Left lobe of liver (tissue), 2 donors: ENCODE measurements around the gene RNF10. TPM values are rescaled to one million over a fixed set of nuclear protein-coding genes. Genes with fewer than 3 reads are reported as not detected.
"Not testable (repeated sequence)": the region's sequence is repeated elsewhere in the genome, so short reads cannot be mapped to it uniquely, and the experiment has no call there.

ENCODE experiments used
- ATAC-seq: fragments of 200-7000 bp; cut with Tn5 transposase; one replicate; pipeline ENCODE4 v1.9.1; 2020; ENCODE audit warnings: mild to moderate bottlenecking, moderate library complexity
- DNase-seq: peaks from one replicate; pipeline ENCODE4 v3.0.0-alpha.2; 2020; ENCODE audit warnings: low spot score
- total RNA-seq: library from RNA; stranded (reverse); gene quantifications from one replicate; pipeline ENCODE4 v1.2.1, GENCODE V29; 2021
- donor health status: DM: no; HTN: no; CAD: no; lungs with moderate emphysema.
- donor health status: DM: no; HTN: yes; CAD: no.

The RNF10 gene
- total RNA-seq: 113 TPM

- ATAC-seq (peak; percentile 75), DNase-seq (peak; percentile 84)
These were observed at the start of gene RNF10 for GRCh38 chr12:120534203-120534702. Gene RNF10, plus strand, starts transcription at chr12:120534356. Its CDS starts 456 bp downstream, at chr12:120534812.

GRCh38 chr12:120485961-120486881, 47.9 kb upstream of the RNF10 start:
- ATAC-seq (no peak), DNase-seq (no peak)

- not testable (repeated sequence) for DNase-seq, ATAC-seq
These were observed 46.6 kb upstream of the RNF10 start for GRCh38 chr12:120487552-120487951.

- ATAC-seq: no peak
- no peak for DNase-seq
These were observed 46.0 kb upstream of the RNF10 start for GRCh38 chr12:120488057-120488640.

- ATAC-seq (no peak), DNase-seq (no peak)
These were observed 45.1 kb upstream of the RNF10 start for GRCh38 chr12:120489018-120489417.

- no peak for DNase-seq
- ATAC-seq: no peak
These were observed 43.8 kb upstream of the RNF10 start for GRCh38 chr12:120490325-120490724.

GRCh38 chr12:120490833-120491512, 43.2 kb upstream of the RNF10 start:
- ATAC-seq: no peak
- DNase-seq: no peak

GRCh38 chr12:120495186-120495730, 38.9 kb upstream of the RNF10 start:
- ATAC-seq: no peak
- no peak for DNase-seq

GRCh38 chr12:120495731-120496412, 38.3 kb upstream of the RNF10 start, which contains the start of gene DYNLL1:
Gene DYNLL1, plus strand, starts transcription at chr12:120496113. Its CDS starts 309 bp downstream, at chr12:120496422.
- DNase-seq: peak; percentile 97
- ATAC-seq: peak; percentile 97

- DNase-seq (peak; percentile 68), ATAC-seq (peak; percentile 71)
These were observed 37.5 kb upstream of the RNF10 start for GRCh38 chr12:120496413-120497340.

- no peak for DNase-seq
- ATAC-seq: no peak
These were observed 36.5 kb upstream of the RNF10 start for GRCh38 chr12:120497524-120498150.

- no peak for ATAC-seq
- no peak for DNase-seq
These were observed 35.2 kb upstream of the RNF10 start for GRCh38 chr12:120498870-120499515.

GRCh38 chr12:120500581-120500980, 33.6 kb upstream of the RNF10 start:
- ATAC-seq (no peak), DNase-seq (no peak)

- ATAC-seq (no peak), DNase-seq (no peak)
These were observed 29.6 kb upstream of the RNF10 start for GRCh38 chr12:120504587-120504986.

- no peak for DNase-seq
- ATAC-seq: no peak
These were observed 25.6 kb upstream of the RNF10 start for GRCh38 chr12:120508537-120508936.

GRCh38 chr12:120514002-120514401, 20.2 kb upstream of the RNF10 start:
- DNase-seq (no peak), ATAC-seq (no peak)

- no peak for ATAC-seq
- DNase-seq: no peak
These were observed 18.7 kb upstream of the RNF10 start for GRCh38 chr12:120515496-120515895.

GRCh38 chr12:120519324-120519723, 14.8 kb upstream of the RNF10 start:
- not testable (repeated sequence) for ATAC-seq, DNase-seq
